WTC11 (cell line): ENCODE measurements around the gene ULK4.
"Not testable (repeated sequence)": the region's sequence is repeated elsewhere in the genome, so short reads cannot be mapped to it uniquely, and the experiment has no call there.

Experiments
- FOXJ3 ChIP-seq: sonication (generic); formaldehyde crosslinking; IDR thresholded peaks from 2 replicates; pipeline ENCODE4 v1.9.0; 2021; ENCODE audit warnings: missing genetic modification reagents, mild to moderate bottlenecking, borderline replicate concordance
- GABPB1 ChIP-seq: sonication (generic); formaldehyde crosslinking; IDR thresholded peaks from 2 replicates; pipeline ENCODE4 v1.8.1; 2023; ENCODE audit warnings: mild to moderate bottlenecking, missing genetic modification reagents
- NFYB ChIP-seq: sonication (generic); formaldehyde crosslinking; conservative IDR thresholded peaks from 2 replicates; pipeline ENCODE4 v1.8.0; 2022; ENCODE audit warnings: low read depth, missing genetic modification reagents
- NR1H2 ChIP-seq: sonication (generic); formaldehyde crosslinking; IDR thresholded peaks from 2 replicates; pipeline ENCODE4 v1.9.0; 2021; ENCODE audit warnings: mild to moderate bottlenecking, moderate library complexity, missing genetic modification reagents
- OVOL2 ChIP-seq: fragments of 250-450 bp; sonication (Bioruptor Pico); IDR thresholded peaks from 2 replicates; pipeline ENCODE4 v1.9.0; 2021; ENCODE audit warnings: mild to moderate bottlenecking, borderline replicate concordance
- SP1 ChIP-seq: sonication (generic); formaldehyde crosslinking; conservative IDR thresholded peaks from 2 replicates; pipeline ENCODE4 v1.8.1; 2022; ENCODE audit warnings: missing genetic modification reagents
- ZNF121 ChIP-seq: sonication (generic); formaldehyde crosslinking; IDR thresholded peaks from 2 replicates; pipeline ENCODE4 v1.8.0; 2023; ENCODE audit warnings: missing genetic modification reagents
- ZNF138 ChIP-seq: sonication (generic); formaldehyde crosslinking; conservative IDR thresholded peaks from 2 replicates; pipeline ENCODE4 v1.8.1; 2022; ENCODE audit warnings: mild to moderate bottlenecking, moderate library complexity, missing genetic modification reagents
- ZNF232 ChIP-seq: sonication (generic); formaldehyde crosslinking; IDR thresholded peaks from 2 replicates; pipeline ENCODE4 v1.8.0; 2022; ENCODE audit warnings: mild to moderate bottlenecking, missing genetic modification reagents
- TF ChIP-seq, protein P1 (sequence below): fragments of 200-600 bp; IDR thresholded peaks from 2 replicates; pipeline ENCODE4 v1.8.0; 2022; ENCODE audit warnings: antibody characterized with exemption
- TF ChIP-seq, protein P2 (sequence below): sonication (generic); formaldehyde crosslinking; IDR thresholded peaks from 2 replicates; pipeline ENCODE4 v1.8.1; 2023; ENCODE audit warnings: mild to moderate bottlenecking, missing genetic modification reagents, borderline replicate concordance
- TF ChIP-seq, protein P3 (sequence below): sonication (generic); formaldehyde crosslinking; IDR thresholded peaks from 2 replicates; pipeline ENCODE4 v1.8.1; 2023; ENCODE audit warnings: mild to moderate bottlenecking, missing genetic modification reagents, moderate library complexity
- TF ChIP-seq, protein P4 (sequence below): sonication (generic); formaldehyde crosslinking; IDR thresholded peaks from 2 replicates; pipeline ENCODE4 v1.8.1; 2023; ENCODE audit warnings: mild to moderate bottlenecking, moderate library complexity, missing genetic modification reagents
- TF ChIP-seq, protein P5 (sequence below): sonication (generic); formaldehyde crosslinking; IDR thresholded peaks from 2 replicates; pipeline ENCODE4 v1.8.1; 2023; ENCODE audit warnings: mild to moderate bottlenecking, missing genetic modification reagents

DNA sequence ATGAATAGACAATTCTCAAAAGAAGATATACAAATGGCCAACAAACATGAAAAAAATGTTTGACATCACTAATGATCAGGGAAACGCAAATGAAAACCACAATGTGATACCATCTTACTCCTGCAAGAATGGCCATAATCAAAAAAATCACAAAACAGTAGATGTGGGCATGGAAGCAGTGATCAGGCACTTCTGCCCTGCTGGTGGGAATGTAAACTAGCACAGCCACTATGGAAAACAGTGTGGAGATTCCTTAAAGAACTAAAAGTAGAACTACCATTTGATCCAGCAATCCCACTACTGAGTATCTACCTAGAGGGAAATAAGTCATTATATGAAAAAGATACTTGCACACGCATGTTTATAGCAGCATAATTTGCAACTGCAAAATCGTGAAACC, 677.0 kb downstream of the ULK4 start:
- TF ChIP-seq, protein P1, sequence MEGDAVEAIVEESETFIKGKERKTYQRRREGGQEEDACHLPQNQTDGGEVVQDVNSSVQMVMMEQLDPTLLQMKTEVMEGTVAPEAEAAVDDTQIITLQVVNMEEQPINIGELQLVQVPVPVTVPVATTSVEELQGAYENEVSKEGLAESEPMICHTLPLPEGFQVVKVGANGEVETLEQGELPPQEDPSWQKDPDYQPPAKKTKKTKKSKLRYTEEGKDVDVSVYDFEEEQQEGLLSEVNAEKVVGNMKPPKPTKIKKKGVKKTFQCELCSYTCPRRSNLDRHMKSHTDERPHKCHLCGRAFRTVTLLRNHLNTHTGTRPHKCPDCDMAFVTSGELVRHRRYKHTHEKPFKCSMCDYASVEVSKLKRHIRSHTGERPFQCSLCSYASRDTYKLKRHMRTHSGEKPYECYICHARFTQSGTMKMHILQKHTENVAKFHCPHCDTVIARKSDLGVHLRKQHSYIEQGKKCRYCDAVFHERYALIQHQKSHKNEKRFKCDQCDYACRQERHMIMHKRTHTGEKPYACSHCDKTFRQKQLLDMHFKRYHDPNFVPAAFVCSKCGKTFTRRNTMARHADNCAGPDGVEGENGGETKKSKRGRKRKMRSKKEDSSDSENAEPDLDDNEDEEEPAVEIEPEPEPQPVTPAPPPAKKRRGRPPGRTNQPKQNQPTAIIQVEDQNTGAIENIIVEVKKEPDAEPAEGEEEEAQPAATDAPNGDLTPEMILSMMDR = not testable (repeated sequence)
- TF ChIP-seq NR1H2; OVOL2 (CRISPR knock-in tag); GABPB1; ZNF138 (CRISPR knock-in tag); ZNF121 (CRISPR knock-in tag); NFYB; FOXJ3; ZNF232; SP1: not testable (repeated sequence)
- TF ChIP-seq, protein P2, sequence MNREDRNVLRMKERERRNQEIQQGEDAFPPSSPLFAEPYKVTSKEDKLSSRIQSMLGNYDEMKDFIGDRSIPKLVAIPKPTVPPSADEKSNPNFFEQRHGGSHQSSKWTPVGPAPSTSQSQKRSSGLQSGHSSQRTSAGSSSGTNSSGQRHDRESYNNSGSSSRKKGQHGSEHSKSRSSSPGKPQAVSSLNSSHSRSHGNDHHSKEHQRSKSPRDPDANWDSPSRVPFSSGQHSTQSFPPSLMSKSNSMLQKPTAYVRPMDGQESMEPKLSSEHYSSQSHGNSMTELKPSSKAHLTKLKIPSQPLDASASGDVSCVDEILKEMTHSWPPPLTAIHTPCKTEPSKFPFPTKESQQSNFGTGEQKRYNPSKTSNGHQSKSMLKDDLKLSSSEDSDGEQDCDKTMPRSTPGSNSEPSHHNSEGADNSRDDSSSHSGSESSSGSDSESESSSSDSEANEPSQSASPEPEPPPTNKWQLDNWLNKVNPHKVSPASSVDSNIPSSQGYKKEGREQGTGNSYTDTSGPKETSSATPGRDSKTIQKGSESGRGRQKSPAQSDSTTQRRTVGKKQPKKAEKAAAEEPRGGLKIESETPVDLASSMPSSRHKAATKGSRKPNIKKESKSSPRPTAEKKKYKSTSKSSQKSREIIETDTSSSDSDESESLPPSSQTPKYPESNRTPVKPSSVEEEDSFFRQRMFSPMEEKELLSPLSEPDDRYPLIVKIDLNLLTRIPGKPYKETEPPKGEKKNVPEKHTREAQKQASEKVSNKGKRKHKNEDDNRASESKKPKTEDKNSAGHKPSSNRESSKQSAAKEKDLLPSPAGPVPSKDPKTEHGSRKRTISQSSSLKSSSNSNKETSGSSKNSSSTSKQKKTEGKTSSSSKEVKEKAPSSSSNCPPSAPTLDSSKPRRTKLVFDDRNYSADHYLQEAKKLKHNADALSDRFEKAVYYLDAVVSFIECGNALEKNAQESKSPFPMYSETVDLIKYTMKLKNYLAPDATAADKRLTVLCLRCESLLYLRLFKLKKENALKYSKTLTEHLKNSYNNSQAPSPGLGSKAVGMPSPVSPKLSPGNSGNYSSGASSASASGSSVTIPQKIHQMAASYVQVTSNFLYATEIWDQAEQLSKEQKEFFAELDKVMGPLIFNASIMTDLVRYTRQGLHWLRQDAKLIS (CRISPR knock-in tag) = not testable (repeated sequence)
- TF ChIP-seq, protein P3, sequence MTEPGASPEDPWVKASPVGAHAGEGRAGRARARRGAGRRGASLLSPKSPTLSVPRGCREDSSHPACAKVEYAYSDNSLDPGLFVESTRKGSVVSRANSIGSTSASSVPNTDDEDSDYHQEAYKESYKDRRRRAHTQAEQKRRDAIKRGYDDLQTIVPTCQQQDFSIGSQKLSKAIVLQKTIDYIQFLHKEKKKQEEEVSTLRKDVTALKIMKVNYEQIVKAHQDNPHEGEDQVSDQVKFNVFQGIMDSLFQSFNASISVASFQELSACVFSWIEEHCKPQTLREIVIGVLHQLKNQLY (CRISPR knock-in tag) = not testable (repeated sequence)
- TF ChIP-seq, protein P4, sequence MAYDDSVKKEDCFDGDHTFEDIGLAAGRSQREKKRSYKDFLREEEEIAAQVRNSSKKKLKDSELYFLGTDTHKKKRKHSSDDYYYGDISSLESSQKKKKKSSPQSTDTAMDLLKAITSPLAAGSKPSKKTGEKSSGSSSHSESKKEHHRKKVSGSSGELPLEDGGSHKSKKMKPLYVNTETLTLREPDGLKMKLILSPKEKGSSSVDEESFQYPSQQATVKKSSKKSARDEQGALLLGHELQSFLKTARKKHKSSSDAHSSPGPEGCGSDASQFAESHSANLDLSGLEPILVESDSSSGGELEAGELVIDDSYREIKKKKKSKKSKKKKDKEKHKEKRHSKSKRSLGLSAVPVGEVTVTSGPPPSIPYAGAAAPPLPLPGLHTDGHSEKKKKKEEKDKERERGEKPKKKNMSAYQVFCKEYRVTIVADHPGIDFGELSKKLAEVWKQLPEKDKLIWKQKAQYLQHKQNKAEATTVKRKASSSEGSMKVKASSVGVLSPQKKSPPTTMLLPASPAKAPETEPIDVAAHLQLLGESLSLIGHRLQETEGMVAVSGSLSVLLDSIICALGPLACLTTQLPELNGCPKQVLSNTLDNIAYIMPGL (CRISPR knock-in tag) = not testable (repeated sequence)
- TF ChIP-seq, protein P5, sequence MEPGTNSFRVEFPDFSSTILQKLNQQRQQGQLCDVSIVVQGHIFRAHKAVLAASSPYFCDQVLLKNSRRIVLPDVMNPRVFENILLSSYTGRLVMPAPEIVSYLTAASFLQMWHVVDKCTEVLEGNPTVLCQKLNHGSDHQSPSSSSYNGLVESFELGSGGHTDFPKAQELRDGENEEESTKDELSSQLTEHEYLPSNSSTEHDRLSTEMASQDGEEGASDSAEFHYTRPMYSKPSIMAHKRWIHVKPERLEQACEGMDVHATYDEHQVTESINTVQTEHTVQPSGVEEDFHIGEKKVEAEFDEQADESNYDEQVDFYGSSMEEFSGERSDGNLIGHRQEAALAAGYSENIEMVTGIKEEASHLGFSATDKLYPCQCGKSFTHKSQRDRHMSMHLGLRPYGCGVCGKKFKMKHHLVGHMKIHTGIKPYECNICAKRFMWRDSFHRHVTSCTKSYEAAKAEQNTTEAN (CRISPR knock-in tag) = not testable (repeated sequence)
